ENCODE data around the gene SOS2.

The SOS2 gene

DNA sequence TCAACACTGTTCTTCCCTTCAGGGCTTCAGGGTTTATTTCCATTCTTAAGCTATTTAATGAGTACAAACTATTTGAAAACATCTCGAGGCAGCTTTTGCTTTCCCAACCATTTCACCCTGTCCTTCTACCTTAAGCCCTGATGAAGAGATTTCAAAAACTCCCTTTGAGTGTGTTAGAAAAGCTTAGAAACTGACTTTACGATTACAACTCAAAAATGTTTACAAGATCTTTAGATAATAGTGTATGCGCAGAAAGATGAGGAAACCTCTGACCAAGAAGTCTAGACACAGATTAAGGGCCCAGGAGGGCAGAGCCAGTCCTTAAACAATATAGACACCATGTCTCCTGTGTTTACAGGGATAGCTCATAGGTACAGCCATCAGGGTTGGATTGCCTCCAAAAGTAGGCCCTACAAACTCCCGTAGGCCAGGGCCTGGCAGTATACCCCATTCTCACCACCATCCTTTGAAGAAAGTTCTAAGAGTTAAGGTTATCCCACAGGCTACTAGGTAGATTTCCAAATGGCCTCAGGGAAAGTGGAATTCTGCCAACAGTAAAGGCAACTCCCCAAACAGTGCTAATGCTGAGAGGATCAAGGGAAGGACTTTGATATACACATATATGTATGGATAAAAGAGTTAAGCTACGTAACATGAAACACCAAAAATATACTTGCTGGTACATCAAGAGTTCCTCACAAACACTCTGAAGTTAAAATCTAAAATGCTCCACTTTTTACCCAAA, 11.4 kb upstream of the SOS2 start:
- no peak overlapping the region for H3K9ac ChIP-seq (ENCODE audit: low read length)
- no peaks in the 10 kb centered on the region for H3F3A ChIP-seq (ENCODE audit: insufficient read depth, low read length)
- H3K4me3 ChIP-seq (ENCODE audit: low read depth, low read length, poor library complexity, severe bottlenecking), result no peak overlapping the region
- peaks cover 1% of the 10 kb centered on the region for H3K4me1 ChIP-seq (ENCODE audit: insufficient read depth, low read length, severe bottlenecking)
- H3K36me3 ChIP-seq (ENCODE audit: insufficient read depth, low read length), result peaks cover 6% of the 10 kb centered on the region
- no peaks in the 10 kb centered on the region for H3K79me2 ChIP-seq (ENCODE audit: insufficient read depth, low read length)
- H3K4me2 ChIP-seq (ENCODE audit: low read length), result no peak overlapping the region
- no peaks in the 10 kb centered on the region for H3K9me3 ChIP-seq (ENCODE audit: low read length)
- TF ChIP-seq, protein P1, sequence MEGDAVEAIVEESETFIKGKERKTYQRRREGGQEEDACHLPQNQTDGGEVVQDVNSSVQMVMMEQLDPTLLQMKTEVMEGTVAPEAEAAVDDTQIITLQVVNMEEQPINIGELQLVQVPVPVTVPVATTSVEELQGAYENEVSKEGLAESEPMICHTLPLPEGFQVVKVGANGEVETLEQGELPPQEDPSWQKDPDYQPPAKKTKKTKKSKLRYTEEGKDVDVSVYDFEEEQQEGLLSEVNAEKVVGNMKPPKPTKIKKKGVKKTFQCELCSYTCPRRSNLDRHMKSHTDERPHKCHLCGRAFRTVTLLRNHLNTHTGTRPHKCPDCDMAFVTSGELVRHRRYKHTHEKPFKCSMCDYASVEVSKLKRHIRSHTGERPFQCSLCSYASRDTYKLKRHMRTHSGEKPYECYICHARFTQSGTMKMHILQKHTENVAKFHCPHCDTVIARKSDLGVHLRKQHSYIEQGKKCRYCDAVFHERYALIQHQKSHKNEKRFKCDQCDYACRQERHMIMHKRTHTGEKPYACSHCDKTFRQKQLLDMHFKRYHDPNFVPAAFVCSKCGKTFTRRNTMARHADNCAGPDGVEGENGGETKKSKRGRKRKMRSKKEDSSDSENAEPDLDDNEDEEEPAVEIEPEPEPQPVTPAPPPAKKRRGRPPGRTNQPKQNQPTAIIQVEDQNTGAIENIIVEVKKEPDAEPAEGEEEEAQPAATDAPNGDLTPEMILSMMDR (IDR thresholded peaks at IDR 0.05; ENCODE audit: low read length), result no peak
- no peak for TF ChIP-seq EZH2 (IDR thresholded peaks at IDR 0.05; ENCODE audit: borderline replicate concordance, low read length)
- H3K9me2 ChIP-seq (ENCODE audit: low read depth, low read length), result no peaks in the 10 kb centered on the region
- H3K27me3 ChIP-seq (ENCODE audit: insufficient read depth, low read length), result no peaks in the 10 kb centered on the region
- no peak overlapping the region for H2AFZ ChIP-seq (ENCODE audit: low read length)
- H4K20me1 ChIP-seq (ENCODE audit: insufficient read depth, low read length), result no peaks in the 10 kb centered on the region
- no peak overlapping the region for H3K27ac ChIP-seq (ENCODE audit: low read depth, low read length, poor library complexity, severe bottlenecking)

DNA sequence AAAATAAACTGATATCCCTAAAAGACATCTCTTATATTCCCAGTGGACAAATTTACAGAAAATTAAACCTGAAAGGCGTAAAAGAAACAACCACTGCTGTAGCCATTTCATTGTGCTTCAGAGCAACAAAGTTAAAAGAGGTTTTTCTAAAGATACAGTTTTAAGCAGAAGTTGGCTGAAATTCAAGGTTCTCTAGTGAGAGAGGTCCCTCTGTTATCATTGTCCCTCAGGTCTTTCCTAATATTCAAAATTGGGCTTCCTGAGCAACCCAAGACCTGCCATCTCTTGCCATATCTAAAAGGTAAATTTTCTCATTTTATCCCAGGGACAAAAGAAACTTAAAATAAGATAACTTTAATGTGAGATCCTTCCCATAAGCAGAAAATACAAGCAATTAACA, 10.7 kb upstream of the SOS2 start:
- Histone ChIP-seq H2AFZ (ENCODE audit: low read length) (no peak overlapping the region), H3F3A (ENCODE audit: insufficient read depth, low read length) (no peaks in the 10 kb centered on the region), H3K36me3 (ENCODE audit: insufficient read depth, low read length) (peaks cover 6% of the 10 kb centered on the region), H3K79me2 (ENCODE audit: insufficient read depth, low read length) (no peaks in the 10 kb centered on the region), H3K4me1 (ENCODE audit: insufficient read depth, low read length, severe bottlenecking) (peaks cover 8% of the 10 kb centered on the region), H3K9me2 (ENCODE audit: low read depth, low read length) (no peaks in the 10 kb centered on the region), H3K27me3 (ENCODE audit: insufficient read depth, low read length) (no peaks in the 10 kb centered on the region), H3K27ac (ENCODE audit: low read depth, low read length, poor library complexity, severe bottlenecking) (no peak overlapping the region), H3K9ac (ENCODE audit: low read length) (no peak overlapping the region), H4K20me1 (ENCODE audit: insufficient read depth, low read length) (no peaks in the 10 kb centered on the region), H3K9me3 (ENCODE audit: low read length) (no peaks in the 10 kb centered on the region), H3K4me3 (ENCODE audit: low read depth, low read length, poor library complexity, severe bottlenecking) (no peak overlapping the region), H3K4me2 (ENCODE audit: low read length) (no peak overlapping the region)
- TF ChIP-seq, protein P1 (IDR thresholded peaks at IDR 0.05; ENCODE audit: low read length), result no peak
- TF ChIP-seq EZH2 (IDR thresholded peaks at IDR 0.05; ENCODE audit: borderline replicate concordance, low read length), result no peak

- Histone ChIP-seq H3K4me2 (ENCODE audit: low read length) (no peak overlapping the region), H3K9ac (ENCODE audit: low read length) (no peak overlapping the region), H2AFZ (ENCODE audit: low read length) (no peak overlapping the region)
Measured at GRCh38 chr14:50237427-50237826, 6.0 kb upstream of the SOS2 start.

More at GRCh38 chr14:50237427-50237826, 6.0 kb upstream of the SOS2 start:
- no peaks in the 10 kb centered on the region for H4K20me1 ChIP-seq (ENCODE audit: insufficient read depth, low read length)
- H3K79me2 ChIP-seq (ENCODE audit: insufficient read depth, low read length), result no peaks in the 10 kb centered on the region
- H3K27me3 ChIP-seq (ENCODE audit: insufficient read depth, low read length), result no peaks in the 10 kb centered on the region
- no peaks in the 10 kb centered on the region; the same call in 1 of the 2 replicates for H3F3A ChIP-seq (ENCODE audit: insufficient read depth, low read length)
- TF ChIP-seq, protein P1 (IDR thresholded peaks at IDR 0.05; ENCODE audit: low read length), result no peak
- TF ChIP-seq EZH2 (IDR thresholded peaks at IDR 0.05; ENCODE audit: borderline replicate concordance, low read length), result no peak
- no peak overlapping the region for H3K4me3 ChIP-seq (ENCODE audit: low read depth, low read length, poor library complexity, severe bottlenecking)
- no peaks in the 10 kb centered on the region for H3K36me3 ChIP-seq (ENCODE audit: insufficient read depth, low read length)
- H3K9me2 ChIP-seq (ENCODE audit: low read depth, low read length), result no peaks in the 10 kb centered on the region
- H3K4me1 ChIP-seq (ENCODE audit: insufficient read depth, low read length, severe bottlenecking), result peaks cover 13% of the 10 kb centered on the region
- peak overlapping the region; percentile 29 for H3K27ac ChIP-seq (ENCODE audit: low read depth, low read length, poor library complexity, severe bottlenecking)
- H3K9me3 ChIP-seq (ENCODE audit: low read length), result no peaks in the 10 kb centered on the region
